H1 (cell line): ENCODE measurements around the gene RPL37. TPM values are rescaled to one million over a fixed set of nuclear protein-coding genes. Genes with fewer than 3 reads are reported as not detected.

ENCODE experiments used
- GTF2F1 ChIP-seq: IDR thresholded peaks from 2 replicates; pipeline ENCODE4 v1.6.1; 2012; ENCODE audit warnings: low read depth, low read length, improper control_type of control experiment, borderline replicate concordance
- MAFK ChIP-seq: IDR thresholded peaks from 2 replicates; pipeline ENCODE4 v1.6.1; 2012; ENCODE audit warnings: low read depth, mild to moderate bottlenecking, improper control_type of control experiment, low read length
- NANOG ChIP-seq: IDR thresholded peaks from 2 replicates; pipeline ENCODE4 v1.6.1; 2011; ENCODE audit warnings: low read length, low read depth, mild to moderate bottlenecking, inconsistent platforms; ENCODE audit not compliant: insufficient read depth, poor library complexity, severe bottlenecking
- RNF2 ChIP-seq: fragments of 200-900, 300-1000 bp; sonication (generic); IDR thresholded peaks from 2 replicates; pipeline ENCODE4 v1.7.1; 2016; ENCODE audit warnings: borderline replicate concordance, low read depth, mild to moderate bottlenecking, antibody characterized with exemption, low read length; ENCODE audit not compliant: poor library complexity, severe bottlenecking; ENCODE audit errors: missing control alignments
- SAP30 ChIP-seq: fragments of 300-600 bp; sonication (generic); IDR thresholded peaks from 2 replicates; pipeline ENCODE4 v1.7.1; 2012; ENCODE audit warnings: low read length, moderate library complexity, mild to moderate bottlenecking, inconsistent platforms; ENCODE audit not compliant: insufficient read depth, insufficient replicate concordance
- SIX5 ChIP-seq: IDR thresholded peaks from 2 replicates; pipeline ENCODE4 v1.6.1; 2011; ENCODE audit warnings: mild to moderate bottlenecking, low read depth, low read length
- YY1 ChIP-seq: IDR thresholded peaks from 2 replicates; pipeline ENCODE4 v1.6.1; 2011; ENCODE audit warnings: low read depth, mild to moderate bottlenecking, low read length
- polyA plus RNA-seq, 7 experiments: library from polyadenylated mRNA; depleted of rRNA in 3 of 7; stranded (reverse) in 5 of 7; unstranded in 2 of 7; fragments of >200 nt in 5 of 7; fragments of 200-250 nt in 2 of 7; gene quantifications; 1 replicate in 5 of 7; 2 replicates in 1 of 7; 4 replicates in 1 of 7; pipeline versions ENCODE4 v1.2.1 to v1.2.3, GENCODE V29; 2011 to 2013; ENCODE audit warnings: missing spikeins in 2 of 7, mixed read lengths in 2 of 7
- total RNA-seq: library from RNA; stranded (reverse); fragmentation: NEBNext Ultra II Directional; extraction: Animal tissue kit (Norgen Biotek cat#: 25700); gene quantifications from 2 replicates; pipeline ENCODE4 v1.2.1, GENCODE V29; 2021
- TF ChIP-seq, protein P1 (sequence below): fragments of 300-600 bp; sonication (generic); IDR thresholded peaks from 2 replicates; pipeline ENCODE4 v1.7.1; 2012; ENCODE audit warnings: low read length, moderate library complexity, mild to moderate bottlenecking, inconsistent platforms; ENCODE audit not compliant: insufficient replicate concordance
- TF ChIP-seq, protein P2 (sequence below): IDR thresholded peaks from 2 replicates; pipeline ENCODE4 v1.6.1; 2012; ENCODE audit warnings: inconsistent platforms

Gene RPL37
- total and polyA plus RNA-seq, 2 of the 8 experiments (the other 6 are each of a cell fraction or from before 2014, with no cell fraction given): 467 to 1,534 TPM

DNA sequence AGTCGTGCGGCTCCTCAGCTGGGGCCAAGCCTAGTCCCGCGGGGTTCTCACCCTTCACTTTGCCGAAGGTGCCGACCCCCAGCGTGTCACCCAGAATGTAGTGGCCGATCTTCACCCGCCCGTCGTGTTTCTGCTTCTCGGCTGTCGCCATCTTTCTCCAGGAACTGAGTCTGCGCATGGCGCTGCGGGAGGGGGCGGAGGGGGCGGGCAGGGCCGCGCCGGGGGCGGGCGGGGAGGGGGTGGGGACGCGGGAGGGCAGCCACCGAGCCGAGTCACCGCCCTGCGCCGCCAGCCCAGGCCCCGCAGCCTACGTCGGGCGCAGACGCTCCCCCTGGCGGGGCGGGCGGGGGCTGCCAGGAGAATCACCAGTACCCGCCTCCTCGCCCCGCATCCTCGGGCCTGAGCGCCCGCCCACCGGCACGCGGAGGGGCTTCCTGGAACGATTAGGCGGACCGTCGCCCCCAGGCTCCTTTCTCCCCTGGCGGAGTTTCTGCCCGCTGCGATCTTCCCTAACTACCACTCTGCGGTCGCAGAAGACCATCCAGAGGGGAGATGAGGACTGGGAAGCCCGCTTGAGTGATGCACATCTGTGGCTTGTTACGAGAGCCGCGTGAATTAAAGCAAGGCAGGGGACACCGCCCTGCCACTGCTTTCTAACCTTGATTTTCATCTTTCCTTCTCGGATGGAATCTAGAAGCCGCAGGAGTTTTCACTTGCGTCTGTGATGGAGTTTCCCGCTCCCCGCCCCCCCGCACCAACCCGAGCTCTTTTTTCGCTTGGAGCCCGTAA lies 36.8 kb downstream of the RPL37 start, which contains the start of gene PRKAA1 (continued):
- TF ChIP-seq, protein P1, sequence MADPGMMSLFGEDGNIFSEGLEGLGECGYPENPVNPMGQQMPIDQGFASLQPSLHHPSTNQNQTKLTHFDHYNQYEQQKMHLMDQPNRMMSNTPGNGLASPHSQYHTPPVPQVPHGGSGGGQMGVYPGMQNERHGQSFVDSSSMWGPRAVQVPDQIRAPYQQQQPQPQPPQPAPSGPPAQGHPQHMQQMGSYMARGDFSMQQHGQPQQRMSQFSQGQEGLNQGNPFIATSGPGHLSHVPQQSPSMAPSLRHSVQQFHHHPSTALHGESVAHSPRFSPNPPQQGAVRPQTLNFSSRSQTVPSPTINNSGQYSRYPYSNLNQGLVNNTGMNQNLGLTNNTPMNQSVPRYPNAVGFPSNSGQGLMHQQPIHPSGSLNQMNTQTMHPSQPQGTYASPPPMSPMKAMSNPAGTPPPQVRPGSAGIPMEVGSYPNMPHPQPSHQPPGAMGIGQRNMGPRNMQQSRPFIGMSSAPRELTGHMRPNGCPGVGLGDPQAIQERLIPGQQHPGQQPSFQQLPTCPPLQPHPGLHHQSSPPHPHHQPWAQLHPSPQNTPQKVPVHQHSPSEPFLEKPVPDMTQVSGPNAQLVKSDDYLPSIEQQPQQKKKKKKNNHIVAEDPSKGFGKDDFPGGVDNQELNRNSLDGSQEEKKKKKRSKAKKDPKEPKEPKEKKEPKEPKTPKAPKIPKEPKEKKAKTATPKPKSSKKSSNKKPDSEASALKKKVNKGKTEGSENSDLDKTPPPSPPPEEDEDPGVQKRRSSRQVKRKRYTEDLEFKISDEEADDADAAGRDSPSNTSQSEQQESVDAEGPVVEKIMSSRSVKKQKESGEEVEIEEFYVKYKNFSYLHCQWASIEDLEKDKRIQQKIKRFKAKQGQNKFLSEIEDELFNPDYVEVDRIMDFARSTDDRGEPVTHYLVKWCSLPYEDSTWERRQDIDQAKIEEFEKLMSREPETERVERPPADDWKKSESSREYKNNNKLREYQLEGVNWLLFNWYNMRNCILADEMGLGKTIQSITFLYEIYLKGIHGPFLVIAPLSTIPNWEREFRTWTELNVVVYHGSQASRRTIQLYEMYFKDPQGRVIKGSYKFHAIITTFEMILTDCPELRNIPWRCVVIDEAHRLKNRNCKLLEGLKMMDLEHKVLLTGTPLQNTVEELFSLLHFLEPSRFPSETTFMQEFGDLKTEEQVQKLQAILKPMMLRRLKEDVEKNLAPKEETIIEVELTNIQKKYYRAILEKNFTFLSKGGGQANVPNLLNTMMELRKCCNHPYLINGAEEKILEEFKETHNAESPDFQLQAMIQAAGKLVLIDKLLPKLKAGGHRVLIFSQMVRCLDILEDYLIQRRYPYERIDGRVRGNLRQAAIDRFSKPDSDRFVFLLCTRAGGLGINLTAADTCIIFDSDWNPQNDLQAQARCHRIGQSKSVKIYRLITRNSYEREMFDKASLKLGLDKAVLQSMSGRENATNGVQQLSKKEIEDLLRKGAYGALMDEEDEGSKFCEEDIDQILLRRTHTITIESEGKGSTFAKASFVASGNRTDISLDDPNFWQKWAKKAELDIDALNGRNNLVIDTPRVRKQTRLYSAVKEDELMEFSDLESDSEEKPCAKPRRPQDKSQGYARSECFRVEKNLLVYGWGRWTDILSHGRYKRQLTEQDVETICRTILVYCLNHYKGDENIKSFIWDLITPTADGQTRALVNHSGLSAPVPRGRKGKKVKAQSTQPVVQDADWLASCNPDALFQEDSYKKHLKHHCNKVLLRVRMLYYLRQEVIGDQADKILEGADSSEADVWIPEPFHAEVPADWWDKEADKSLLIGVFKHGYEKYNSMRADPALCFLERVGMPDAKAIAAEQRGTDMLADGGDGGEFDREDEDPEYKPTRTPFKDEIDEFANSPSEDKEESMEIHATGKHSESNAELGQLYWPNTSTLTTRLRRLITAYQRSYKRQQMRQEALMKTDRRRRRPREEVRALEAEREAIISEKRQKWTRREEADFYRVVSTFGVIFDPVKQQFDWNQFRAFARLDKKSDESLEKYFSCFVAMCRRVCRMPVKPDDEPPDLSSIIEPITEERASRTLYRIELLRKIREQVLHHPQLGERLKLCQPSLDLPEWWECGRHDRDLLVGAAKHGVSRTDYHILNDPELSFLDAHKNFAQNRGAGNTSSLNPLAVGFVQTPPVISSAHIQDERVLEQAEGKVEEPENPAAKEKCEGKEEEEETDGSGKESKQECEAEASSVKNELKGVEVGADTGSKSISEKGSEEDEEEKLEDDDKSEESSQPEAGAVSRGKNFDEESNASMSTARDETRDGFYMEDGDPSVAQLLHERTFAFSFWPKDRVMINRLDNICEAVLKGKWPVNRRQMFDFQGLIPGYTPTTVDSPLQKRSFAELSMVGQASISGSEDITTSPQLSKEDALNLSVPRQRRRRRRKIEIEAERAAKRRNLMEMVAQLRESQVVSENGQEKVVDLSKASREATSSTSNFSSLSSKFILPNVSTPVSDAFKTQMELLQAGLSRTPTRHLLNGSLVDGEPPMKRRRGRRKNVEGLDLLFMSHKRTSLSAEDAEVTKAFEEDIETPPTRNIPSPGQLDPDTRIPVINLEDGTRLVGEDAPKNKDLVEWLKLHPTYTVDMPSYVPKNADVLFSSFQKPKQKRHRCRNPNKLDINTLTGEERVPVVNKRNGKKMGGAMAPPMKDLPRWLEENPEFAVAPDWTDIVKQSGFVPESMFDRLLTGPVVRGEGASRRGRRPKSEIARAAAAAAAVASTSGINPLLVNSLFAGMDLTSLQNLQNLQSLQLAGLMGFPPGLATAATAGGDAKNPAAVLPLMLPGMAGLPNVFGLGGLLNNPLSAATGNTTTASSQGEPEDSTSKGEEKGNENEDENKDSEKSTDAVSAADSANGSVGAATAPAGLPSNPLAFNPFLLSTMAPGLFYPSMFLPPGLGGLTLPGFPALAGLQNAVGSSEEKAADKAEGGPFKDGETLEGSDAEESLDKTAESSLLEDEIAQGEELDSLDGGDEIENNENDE: no peak
- peak; percentile 88 for TF ChIP-seq YY1
- TF ChIP-seq NANOG: no peak
- no peak for TF ChIP-seq SAP30
- TF ChIP-seq SIX5: no peak
- no peak for TF ChIP-seq MAFK
- TF ChIP-seq, protein P2, sequence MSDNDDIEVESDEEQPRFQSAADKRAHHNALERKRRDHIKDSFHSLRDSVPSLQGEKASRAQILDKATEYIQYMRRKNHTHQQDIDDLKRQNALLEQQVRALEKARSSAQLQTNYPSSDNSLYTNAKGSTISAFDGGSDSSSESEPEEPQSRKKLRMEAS: peak; percentile 77
- TF ChIP-seq RNF2: no peak
- no peak for TF ChIP-seq GTF2F1
